Omental fat pad (tissue), 4 donors: ENCODE data around the gene AP4E1. TPM values are rescaled to one million over a fixed set of nuclear protein-coding genes. Genes with fewer than 3 reads are reported as not detected.

ENCODE experiments used
- ATAC-seq: fragments of 150-250 bp; one replicate; pipeline ENCODE4 v1.9.1; 2016; ENCODE audit warnings: mild to moderate bottlenecking, moderate library complexity; ENCODE audit not compliant: low FRiP score
- DNase-seq: peaks from one replicate; pipeline ENCODE4 v3.0.0-alpha.2; 2019; ENCODE audit warnings: low spot score
- total RNA-seq, 4 donors: library from RNA; depleted of rRNA; stranded (reverse); fragments of >200 nt; gene quantifications; one replicate each; pipeline ENCODE4 v1.1.0, GENCODE V29; 2016
- TF ChIP-seq, protein P1 (sequence below), 3 donors: fragments of 450-650 bp; IDR thresholded peaks; one replicate each; pipeline ENCODE4 v1.5.1; 2016 to 2017; ENCODE audit warnings: antibody characterized with exemption in 3 of 3, mild to moderate bottlenecking in 3 of 3, moderate library complexity in 2 of 3

AP4E1 gene
- total RNA-seq, 4 donors from 2014 or later: 7.3 to 8.5 (median 7.9) TPM

DNA sequence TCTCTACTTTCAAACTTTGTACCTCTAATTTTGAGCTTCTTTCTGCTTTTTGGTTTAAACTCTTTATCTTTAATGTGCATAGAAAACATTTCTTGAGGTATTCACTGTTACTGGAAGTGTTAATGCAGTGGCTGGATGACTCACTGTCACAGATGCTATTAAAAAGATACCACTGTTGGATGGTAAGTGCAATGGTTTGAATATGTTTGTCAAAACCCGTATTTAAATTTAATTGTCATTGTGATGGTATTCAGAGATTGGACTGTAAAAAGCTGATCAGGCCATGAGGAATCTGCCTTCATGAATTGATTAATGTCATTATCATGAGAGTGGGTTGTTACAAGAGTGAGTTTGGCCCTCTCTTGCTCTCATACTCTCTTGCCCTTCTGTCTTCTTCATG, 70.6 kb downstream of the AP4E1 start:
- TF ChIP-seq, protein P1, sequence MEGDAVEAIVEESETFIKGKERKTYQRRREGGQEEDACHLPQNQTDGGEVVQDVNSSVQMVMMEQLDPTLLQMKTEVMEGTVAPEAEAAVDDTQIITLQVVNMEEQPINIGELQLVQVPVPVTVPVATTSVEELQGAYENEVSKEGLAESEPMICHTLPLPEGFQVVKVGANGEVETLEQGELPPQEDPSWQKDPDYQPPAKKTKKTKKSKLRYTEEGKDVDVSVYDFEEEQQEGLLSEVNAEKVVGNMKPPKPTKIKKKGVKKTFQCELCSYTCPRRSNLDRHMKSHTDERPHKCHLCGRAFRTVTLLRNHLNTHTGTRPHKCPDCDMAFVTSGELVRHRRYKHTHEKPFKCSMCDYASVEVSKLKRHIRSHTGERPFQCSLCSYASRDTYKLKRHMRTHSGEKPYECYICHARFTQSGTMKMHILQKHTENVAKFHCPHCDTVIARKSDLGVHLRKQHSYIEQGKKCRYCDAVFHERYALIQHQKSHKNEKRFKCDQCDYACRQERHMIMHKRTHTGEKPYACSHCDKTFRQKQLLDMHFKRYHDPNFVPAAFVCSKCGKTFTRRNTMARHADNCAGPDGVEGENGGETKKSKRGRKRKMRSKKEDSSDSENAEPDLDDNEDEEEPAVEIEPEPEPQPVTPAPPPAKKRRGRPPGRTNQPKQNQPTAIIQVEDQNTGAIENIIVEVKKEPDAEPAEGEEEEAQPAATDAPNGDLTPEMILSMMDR (IDR thresholded peaks at IDR 0.05): no peak
- DNase-seq (no peak), ATAC-seq (no peak)

DNA sequence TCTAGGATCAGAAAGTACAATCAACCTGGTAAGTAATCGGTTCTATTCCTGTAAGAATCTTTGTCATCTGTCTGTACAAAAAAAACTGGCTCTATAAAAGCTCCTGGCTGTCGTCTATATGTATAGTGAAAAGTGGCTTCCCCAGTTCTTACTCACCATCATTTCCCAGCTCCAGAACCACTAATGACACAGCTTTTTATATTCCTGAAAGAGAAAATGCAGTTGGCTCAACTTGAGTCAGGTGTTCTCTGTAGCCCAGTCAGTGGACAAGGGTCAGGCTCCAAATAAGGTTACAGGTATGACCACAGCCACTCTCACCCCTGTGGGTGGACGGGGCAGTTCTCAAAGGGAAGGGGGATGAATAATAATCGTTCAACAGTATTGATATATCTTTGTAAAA, 85.1 kb downstream of the AP4E1 start:
- TF ChIP-seq, protein P1 (IDR thresholded peaks at IDR 0.05): no peak
- DNase-seq: no peak
- ATAC-seq: no peak

DNA sequence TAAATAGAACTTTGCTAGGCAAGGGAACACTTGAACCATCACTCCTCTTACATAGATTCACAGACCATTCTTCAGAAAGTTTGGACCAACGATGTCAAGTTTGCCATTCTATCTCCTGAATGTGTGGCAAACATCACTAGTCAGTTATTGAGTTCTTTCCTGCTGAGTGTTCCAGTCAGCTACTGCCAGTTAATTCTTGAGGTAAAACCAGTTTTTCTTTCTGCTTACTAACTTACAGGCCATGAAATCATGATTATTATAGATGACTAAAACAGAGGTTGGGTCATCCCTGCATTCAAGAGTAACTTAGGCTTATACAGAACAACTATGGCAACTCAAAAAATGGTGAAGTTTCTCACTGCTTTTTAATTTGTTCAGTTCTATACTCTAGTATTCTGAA, 88.2 kb downstream of the AP4E1 start:
- ATAC-seq: no peak
- TF ChIP-seq, protein P1 (IDR thresholded peaks at IDR 0.05): no peak
- DNase-seq: no peak

DNA sequence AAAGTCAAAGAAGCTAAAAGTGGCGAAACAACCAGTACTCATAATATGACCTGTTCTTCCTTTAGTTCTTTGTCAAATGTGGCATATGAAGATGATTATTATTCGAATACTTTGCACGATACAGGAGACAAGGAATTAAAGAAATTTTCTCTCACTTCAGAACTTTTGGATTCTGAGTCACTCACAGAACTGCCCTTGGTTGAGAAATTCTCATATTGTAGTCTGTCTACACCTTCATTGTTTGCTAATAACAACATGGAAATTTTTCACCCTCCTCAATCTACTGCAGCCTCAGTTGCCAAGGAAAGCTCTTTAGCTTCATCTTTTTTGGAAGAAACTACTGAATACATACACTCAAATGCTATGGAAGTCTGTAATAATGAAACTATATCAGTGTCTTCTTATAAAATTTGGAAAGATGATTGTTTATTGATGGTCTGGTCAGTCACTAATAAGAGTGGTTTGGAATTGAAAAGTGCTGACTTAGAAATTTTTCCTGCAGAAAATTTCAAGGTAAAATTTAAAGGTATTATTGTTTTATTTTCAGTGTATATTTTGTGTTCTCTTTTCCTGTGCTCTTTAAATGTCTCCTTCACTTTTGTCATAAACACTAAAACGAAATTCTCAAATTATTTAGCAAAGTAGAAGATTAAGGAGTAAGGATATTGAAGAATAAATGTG, 89.0 kb downstream of the AP4E1 start:
- no peak for DNase-seq
- ATAC-seq: no peak
- TF ChIP-seq, protein P1 (IDR thresholded peaks at IDR 0.05): no peak

DNA sequence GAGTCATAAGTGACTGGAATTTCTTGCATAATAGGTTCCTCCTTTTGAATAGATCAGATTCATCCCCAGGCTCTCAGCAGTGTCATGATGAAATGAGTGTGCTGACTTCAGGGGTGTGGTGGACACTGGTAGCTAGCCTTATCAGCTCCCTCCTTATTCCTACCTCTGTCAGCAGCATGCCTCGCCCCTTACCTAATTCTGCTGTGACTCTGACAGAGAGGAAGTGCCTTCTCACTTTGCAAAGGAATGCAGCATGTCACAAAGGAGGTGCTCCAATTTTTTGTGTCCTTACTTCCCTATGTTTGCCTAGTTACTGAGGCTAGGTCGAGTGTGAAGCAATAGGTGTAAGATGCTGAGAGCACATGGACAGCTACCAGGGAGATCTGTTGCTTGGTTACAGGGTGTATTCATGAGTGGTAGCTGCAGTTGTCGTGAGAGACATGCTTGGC, 95.6 kb downstream of the AP4E1 start:
- no peak for DNase-seq
- TF ChIP-seq, protein P1 (IDR thresholded peaks at IDR 0.05): no peak
- peak; percentile 97 for ATAC-seq

DNA sequence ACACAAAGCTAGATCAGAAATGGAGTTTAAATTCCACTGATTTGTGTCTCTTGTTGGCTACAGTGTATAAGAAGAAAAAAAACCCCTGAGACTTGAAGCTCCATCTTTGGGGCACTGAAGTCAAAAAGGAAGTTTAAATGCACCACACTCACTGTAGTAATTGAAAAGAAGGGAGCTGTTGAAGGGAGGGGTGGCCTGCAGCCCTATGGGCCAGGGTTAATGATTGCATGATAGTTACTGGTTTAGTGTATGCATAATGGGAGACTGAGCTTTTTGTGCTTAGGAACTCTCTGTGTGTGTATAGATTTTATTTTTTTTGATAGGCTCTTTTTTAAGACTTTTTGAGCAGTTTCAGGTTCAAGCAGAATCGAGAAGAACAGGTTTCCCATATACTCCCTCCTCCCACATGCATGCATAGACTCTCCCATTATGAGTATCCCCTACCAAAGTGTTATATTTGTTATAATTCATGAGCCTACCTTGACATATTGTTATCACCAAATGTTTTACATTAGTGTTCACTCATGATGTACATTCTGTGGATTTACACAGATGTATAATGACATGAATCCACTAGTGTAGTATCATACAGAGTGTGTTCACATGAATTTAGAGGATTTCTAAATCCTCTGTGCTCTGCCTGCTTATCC, 98.0 kb downstream of the AP4E1 start:
- no peak for DNase-seq
- TF ChIP-seq, protein P1 (IDR thresholded peaks at IDR 0.05): no peak
- no peak for ATAC-seq
